Fibroblast of lung (primary cell): ENCODE results near the gene GALP. TPM values are rescaled to one million over a fixed set of nuclear protein-coding genes. Genes with fewer than 3 reads are reported as not detected.

Experiments
- DNase-seq, 2 donors: peaks; one replicate each; pipeline versions ENCODE4 v3.0.0 to v3.0.0-alpha.2; 2010; ENCODE audit warnings: low read depth in 2 of 2
- H2AFZ ChIP-seq: 2 replicates; pipeline ENCODE4 v1.5.1; 2012; ENCODE audit warnings: low read length, control low read depth, inconsistent platforms
- H3K27ac ChIP-seq: 2 replicates; pipeline ENCODE4 v1.5.1; 2011; ENCODE audit warnings: low read length, control low read depth; ENCODE audit not compliant: insufficient read depth
- H3K27me3 ChIP-seq: 2 replicates; pipeline ENCODE4 v1.5.1; 2011; ENCODE audit warnings: mild to moderate bottlenecking, low read length; ENCODE audit not compliant: control insufficient read depth, insufficient read depth
- H3K36me3 ChIP-seq: 2 replicates; pipeline ENCODE4 v1.5.1; 2011; ENCODE audit warnings: low read length; ENCODE audit not compliant: control insufficient read depth, insufficient read depth
- H3K4me1 ChIP-seq: 2 replicates; pipeline ENCODE4 v1.5.1; 2011; ENCODE audit warnings: low read length; ENCODE audit not compliant: control insufficient read depth, insufficient read depth; ENCODE audit errors: extremely low read depth
- H3K4me2 ChIP-seq: 2 replicates; pipeline ENCODE4 v1.5.1; 2011; ENCODE audit warnings: low read length, control low read depth; ENCODE audit not compliant: insufficient read depth; ENCODE audit errors: extremely low read depth
- H3K4me3 ChIP-seq, 4 experiments: fragments of 200-600 bp in 1 of 4; sonication (generic) in 1 of 4; replicated peaks in 1 of 4; 2 replicates each; pipeline ENCODE4 v1.5.1; 2011 to 2016; ENCODE audit warnings: low read length in 4 of 4, low read depth in 3 of 4, mild to moderate bottlenecking in 3 of 4, control low read depth in 2 of 4, inconsistent platforms in 1 of 4, mixed read lengths in 1 of 4; ENCODE audit not compliant: insufficient read depth in 1 of 4; ENCODE audit errors: control extremely low read depth in 1 of 4
- H3K79me2 ChIP-seq: 2 replicates; pipeline ENCODE4 v1.5.1; 2012; ENCODE audit warnings: mild to moderate bottlenecking, low read length, inconsistent platforms; ENCODE audit not compliant: control insufficient read depth, insufficient read depth
- H3K9ac ChIP-seq: 2 replicates; pipeline ENCODE4 v1.5.1; 2011; ENCODE audit warnings: mild to moderate bottlenecking, low read length, control low read depth; ENCODE audit not compliant: insufficient read depth
- H3K9me3 ChIP-seq: 2 replicates; pipeline ENCODE4 v1.5.1; 2012; ENCODE audit warnings: low read depth, low read length; ENCODE audit not compliant: control insufficient read depth, insufficient read depth
- H4K20me1 ChIP-seq: 2 replicates; pipeline ENCODE4 v1.5.1; 2011; ENCODE audit warnings: low read length; ENCODE audit not compliant: control insufficient read depth, insufficient read depth; ENCODE audit errors: extremely low read depth
- EZH2 ChIP-seq: IDR thresholded peaks from 2 replicates; pipeline ENCODE4 v1.5.1; 2012; ENCODE audit warnings: low read length, control low read depth, mild to moderate bottlenecking; ENCODE audit errors: missing control alignments
- polyA plus RNA-seq, 2 donors: library from polyadenylated mRNA; depleted of rRNA in 1 of 2; stranded (reverse) in 1 of 2; unstranded in 1 of 2; fragments of >200 nt; gene quantifications; 2 replicates each; pipeline ENCODE4 v1.2.1, GENCODE V29; 2011 to 2012; ENCODE audit warnings: missing spikeins in 1 of 2
- total RNA-seq: library from RNA; depleted of rRNA; stranded (reverse); fragments of >200 nt; gene quantifications from 2 replicates; pipeline ENCODE4 v1.2.1, GENCODE V29; 2014
- TF ChIP-seq, protein P1 (sequence below), 2 donors: IDR thresholded peaks in 1 of 2; conservative IDR thresholded peaks in 1 of 2; 1 replicate in 1 of 2; 2 replicates in 1 of 2; pipeline ENCODE4 v1.5.1; 2011 to 2012; ENCODE audit warnings: low read length in 2 of 2, control low read depth in 1 of 2, inconsistent platforms in 1 of 2, low read depth in 1 of 2, mild to moderate bottlenecking in 1 of 2

Gene GALP
- total and polyA plus RNA-seq, 2 donors (not counting 1 experiment from before 2014, with no cell fraction given) = not detected

DNA sequence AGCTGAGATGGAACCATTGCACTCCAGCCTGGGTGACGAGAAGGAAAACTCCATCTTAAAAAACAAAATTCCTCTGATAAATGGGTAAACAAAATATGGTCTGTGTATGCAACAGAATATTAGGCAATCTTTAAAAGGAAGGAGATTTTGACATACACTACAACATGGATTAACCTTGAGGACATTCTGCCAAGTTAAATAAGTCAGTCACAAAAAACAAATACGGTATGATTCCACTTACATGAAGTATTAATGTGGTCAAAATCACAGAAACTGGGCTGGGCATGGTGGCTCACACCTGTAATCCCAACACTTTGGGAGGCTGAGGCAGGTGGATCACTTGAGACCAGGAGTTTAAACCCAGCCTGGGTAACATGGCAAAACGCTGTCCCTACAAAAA lies 37.7 kb upstream of the GALP start:
- H3K9ac ChIP-seq = no peak overlapping the region
- no peak for DNase-seq

DNA sequence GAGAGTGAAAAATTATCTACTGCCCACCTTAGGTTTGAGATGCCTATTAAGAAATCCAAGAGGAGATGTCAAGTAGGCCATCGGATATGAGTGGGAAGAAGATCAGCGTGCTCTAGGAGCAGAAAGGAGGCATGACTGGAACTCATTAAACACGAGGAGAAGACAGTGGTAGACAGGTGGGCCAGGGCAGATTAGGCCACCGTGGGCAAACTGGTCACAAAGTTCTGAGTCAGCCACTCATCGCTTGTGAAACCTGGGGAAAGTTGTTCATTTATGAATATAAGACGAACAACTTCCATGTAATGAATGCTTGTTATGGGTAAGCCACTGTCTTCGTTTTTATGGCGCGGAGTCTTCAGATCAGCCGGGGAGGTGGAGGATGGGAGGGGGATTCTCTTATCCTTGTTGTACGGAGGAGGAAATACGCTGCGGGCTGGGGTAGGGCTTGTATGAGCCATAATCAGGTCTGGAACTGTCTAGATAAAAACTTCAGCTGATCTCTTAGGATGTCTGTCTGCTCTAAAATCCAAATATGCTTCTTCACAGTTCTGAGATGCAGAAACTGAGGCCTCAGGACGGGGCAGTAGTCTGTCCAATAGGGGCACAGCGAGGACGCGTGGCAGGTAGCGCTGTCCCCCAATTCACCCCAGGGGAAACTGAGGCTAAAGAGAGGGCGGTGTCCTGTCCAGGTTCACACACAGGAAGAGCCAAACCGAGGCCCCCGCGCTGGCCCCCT lies 35.8 kb upstream of the GALP start:
- H3K9me3 ChIP-seq = no peaks in the 10 kb centered on the region
- H3K27me3 ChIP-seq = no peaks in the 10 kb centered on the region
- peaks cover 2% of the 10 kb centered on the region for H3K36me3 ChIP-seq
- peak overlapping the region; percentile 38 to 73 (median 48) for H3K4me3 ChIP-seq
- H4K20me1 ChIP-seq = no peaks in the 10 kb centered on the region
- DNase-seq = no peak
- H2AFZ ChIP-seq = peak overlapping the region; percentile 70
- peaks cover 18% of the 10 kb centered on the region for H3K79me2 ChIP-seq
- H3K9ac ChIP-seq = peak overlapping the region; percentile 30
- H3K4me2 ChIP-seq = peak overlapping the region; percentile 90
- H3K4me1 ChIP-seq = no peaks in the 10 kb centered on the region
- peak overlapping the region; percentile 70 for H3K27ac ChIP-seq
- no peak for TF ChIP-seq EZH2
- TF ChIP-seq, protein P1, sequence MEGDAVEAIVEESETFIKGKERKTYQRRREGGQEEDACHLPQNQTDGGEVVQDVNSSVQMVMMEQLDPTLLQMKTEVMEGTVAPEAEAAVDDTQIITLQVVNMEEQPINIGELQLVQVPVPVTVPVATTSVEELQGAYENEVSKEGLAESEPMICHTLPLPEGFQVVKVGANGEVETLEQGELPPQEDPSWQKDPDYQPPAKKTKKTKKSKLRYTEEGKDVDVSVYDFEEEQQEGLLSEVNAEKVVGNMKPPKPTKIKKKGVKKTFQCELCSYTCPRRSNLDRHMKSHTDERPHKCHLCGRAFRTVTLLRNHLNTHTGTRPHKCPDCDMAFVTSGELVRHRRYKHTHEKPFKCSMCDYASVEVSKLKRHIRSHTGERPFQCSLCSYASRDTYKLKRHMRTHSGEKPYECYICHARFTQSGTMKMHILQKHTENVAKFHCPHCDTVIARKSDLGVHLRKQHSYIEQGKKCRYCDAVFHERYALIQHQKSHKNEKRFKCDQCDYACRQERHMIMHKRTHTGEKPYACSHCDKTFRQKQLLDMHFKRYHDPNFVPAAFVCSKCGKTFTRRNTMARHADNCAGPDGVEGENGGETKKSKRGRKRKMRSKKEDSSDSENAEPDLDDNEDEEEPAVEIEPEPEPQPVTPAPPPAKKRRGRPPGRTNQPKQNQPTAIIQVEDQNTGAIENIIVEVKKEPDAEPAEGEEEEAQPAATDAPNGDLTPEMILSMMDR (conservative IDR thresholded peaks at IDR 0.05 in 1 of 2, IDR thresholded peaks at IDR 0.05 in 1 of 2; ENCODE audit: low read depth in 1 of 2, low read length in 2 of 2) = no peak

More for the DNA sequence above, 37.7 kb upstream of the GALP start:
- no peaks in the 10 kb centered on the region for H3K9me3 ChIP-seq
- peaks cover 2% of the 10 kb centered on the region for H3K36me3 ChIP-seq
- TF ChIP-seq, protein P1 (conservative IDR thresholded peaks at IDR 0.05 in 1 of 2, IDR thresholded peaks at IDR 0.05 in 1 of 2; ENCODE audit: low read depth in 1 of 2, low read length in 2 of 2) = no peak
- H3K4me2 ChIP-seq = no peak overlapping the region
- H3K4me3 ChIP-seq = no peak overlapping the region
- H2AFZ ChIP-seq = no peak overlapping the region
- no peaks in the 10 kb centered on the region for H4K20me1 ChIP-seq
- H3K27me3 ChIP-seq = no peaks in the 10 kb centered on the region
- no peaks in the 10 kb centered on the region for H3K4me1 ChIP-seq
- no peak overlapping the region for H3K27ac ChIP-seq
- peaks cover 14% of the 10 kb centered on the region for H3K79me2 ChIP-seq

DNA sequence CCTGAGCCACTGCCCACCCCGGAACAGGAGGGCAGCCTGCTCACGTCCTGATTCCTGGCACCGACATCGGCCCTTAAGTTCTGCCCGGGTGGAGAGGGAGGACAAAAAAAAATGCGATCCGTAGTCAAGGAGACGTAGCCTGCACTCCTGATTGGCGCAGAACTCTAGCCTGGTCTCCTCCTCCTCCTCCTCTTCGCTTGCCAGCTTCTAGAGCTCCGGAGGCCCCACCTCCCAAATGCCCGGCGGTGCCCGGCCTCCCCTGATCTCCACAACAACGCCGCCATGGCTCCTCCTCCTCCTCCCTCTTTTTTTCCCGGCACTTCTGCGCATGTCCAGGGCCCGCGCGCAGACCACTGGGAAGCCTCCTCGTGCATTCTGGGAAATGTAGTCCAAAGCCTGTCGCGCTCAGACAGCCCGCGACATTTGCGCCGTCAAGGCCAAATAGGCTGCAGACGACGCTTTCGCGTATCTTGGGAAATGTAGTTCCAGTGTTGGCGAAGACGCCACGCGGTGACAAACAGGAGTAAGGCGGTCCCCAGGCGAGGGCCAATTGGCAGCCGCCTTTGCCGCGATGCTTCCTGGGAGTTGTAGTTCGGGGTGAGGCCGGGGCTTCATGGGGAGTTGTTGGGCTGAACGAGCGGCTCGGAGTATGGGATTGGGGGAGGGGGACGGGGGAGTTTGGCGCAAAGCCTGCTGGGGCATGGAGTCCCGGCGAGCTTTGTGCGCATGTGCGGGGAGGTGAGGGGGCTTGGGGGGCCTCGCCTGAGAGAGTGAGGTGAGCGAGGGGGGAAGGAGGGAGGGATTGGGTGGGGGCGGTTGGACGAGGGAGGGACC lies 35.0 kb upstream of the GALP start, which contains the start of gene ZNF444:
Gene ZNF444 (plus strand): TSS at position 705 of the 834 bp plus-strand sequence. CDS start 5,625 bp downstream, outside the sequence.
- Histone ChIP-seq H3K4me3 (peak within 1 kb of the TSS; percentile 59 to 73 (median 68)), H3K36me3 (peaks cover 2% of the 10 kb centered on the region), H3K27me3 (no peaks in the 10 kb centered on the region), H3K79me2 (peaks cover 18% of the 10 kb centered on the region), H4K20me1 (no peaks in the 10 kb centered on the region), H3K4me1 (no peaks in the 10 kb centered on the region), H2AFZ (peak within 1 kb of the TSS; percentile 70), H3K27ac (peak within 1 kb of the TSS; percentile 83), H3K9ac (peak within 1 kb of the TSS; percentile 52), H3K4me2 (peak within 1 kb of the TSS; percentile 97), H3K9me3 (no peaks in the 10 kb centered on the region)
- peak; percentile 99 for DNase-seq
- no peak for TF ChIP-seq EZH2
- TF ChIP-seq, protein P1 (conservative IDR thresholded peaks at IDR 0.05 in 1 of 2, IDR thresholded peaks at IDR 0.05 in 1 of 2; ENCODE audit: low read depth in 1 of 2, low read length in 2 of 2) = no peak
